Endodermal cell (in vitro differentiated cells): Measurements from ENCODE around the gene MARF1. TPM values are rescaled to one million over a fixed set of nuclear protein-coding genes. Genes with fewer than 3 reads are reported as not detected.

Source experiments
- DNase-seq: peaks from one replicate; pipeline ENCODE4 v3.0.0-alpha.2; 2017
- H3K27ac ChIP-seq: 2 replicates; pipeline ENCODE4 v1.5.1; 2013; ENCODE audit warnings: mild to moderate bottlenecking, low read depth, low read length, moderate library complexity
- H3K27me3 ChIP-seq: 2 replicates; pipeline ENCODE4 v1.6.1; 2013; ENCODE audit warnings: mild to moderate bottlenecking, low read length, moderate library complexity; ENCODE audit not compliant: insufficient read depth, control insufficient read depth, poor library complexity, severe bottlenecking
- H3K36me3 ChIP-seq: 2 replicates; pipeline ENCODE4 v1.7.0; 2013; ENCODE audit warnings: mild to moderate bottlenecking, low read length, moderate library complexity; ENCODE audit not compliant: control insufficient read depth, insufficient read depth
- H3K4me1 ChIP-seq: one replicate; pipeline ENCODE4 v1.7.0; 2013; ENCODE audit warnings: low read length; ENCODE audit not compliant: control insufficient read depth, insufficient read depth
- H3K4me3 ChIP-seq: 2 replicates; pipeline ENCODE4 v1.5.1; 2013; ENCODE audit warnings: mild to moderate bottlenecking, low read length, moderate library complexity
- H3K9ac ChIP-seq: 2 replicates; pipeline ENCODE4 v1.6.1; 2013; ENCODE audit warnings: mild to moderate bottlenecking, low read length, moderate library complexity; ENCODE audit not compliant: poor library complexity, severe bottlenecking; ENCODE audit errors: extremely low read depth
- H3K9me3 ChIP-seq: 2 replicates; pipeline ENCODE4 v1.6.1; 2013; ENCODE audit warnings: mild to moderate bottlenecking, low read length, moderate library complexity; ENCODE audit not compliant: control insufficient read depth
- H3K27ac Mint-ChIP-seq: 2 replicates; pipeline ENCODE4 v1.8.0; 2020; ENCODE audit warnings: mixed read lengths
- H3K27me3 Mint-ChIP-seq: 2 replicates; pipeline ENCODE4 v1.8.0; 2021; ENCODE audit warnings: mild to moderate bottlenecking, mixed read lengths; ENCODE audit not compliant: insufficient read depth
- H3K36me3 Mint-ChIP-seq: 2 replicates; pipeline ENCODE4 v1.8.0; 2020; ENCODE audit warnings: low read depth, mixed read lengths
- H3K4me1 Mint-ChIP-seq: 2 replicates; pipeline ENCODE4 v1.8.0; 2020; ENCODE audit warnings: mixed read lengths
- H3K4me3 Mint-ChIP-seq: 2 replicates; pipeline ENCODE4 v1.8.0; 2020; ENCODE audit warnings: mild to moderate bottlenecking, moderate library complexity, mixed read lengths
- H3K9me3 Mint-ChIP-seq: 2 replicates; pipeline ENCODE4 v1.8.0; 2020; ENCODE audit warnings: mild to moderate bottlenecking, mixed read lengths
- WGBS, 2 experiments: methylation state at CpG; one replicate each; pipeline versions ENCODE4 v1.1.5 to v1.1.7; 2013; ENCODE audit warnings: missing lambda C conversion rate in 2 of 2, mixed read lengths in 1 of 2; ENCODE audit not compliant: insufficient coverage in 1 of 2, insufficient read length in 1 of 2; 5-methylcytosine and 5-hydroxymethylcytosine counted together
- total RNA-seq, 2 donors: library from RNA; stranded (reverse); fragmentation: NEBNext Ultra II Directional in 1 of 2; extraction: Animal tissue kit (Norgen Biotek cat#: 25700) in 1 of 2; gene quantifications; 2 replicates in 1 of 2; 3 replicates in 1 of 2; pipeline ENCODE4 v1.2.1, GENCODE V29; 2021
- TF ChIP-seq, protein P1 (sequence below): fragments of 200-600 bp; sonication (generic); conservative IDR thresholded peaks from 2 replicates; pipeline ENCODE4 v1.5.0; 2021; ENCODE audit warnings: antibody characterized with exemption, mild to moderate bottlenecking

MARF1 gene
- total RNA-seq, 2 donors from 2014 or later: 39.3 to 39.6 TPM

- Histone ChIP-seq H3K27me3 (no peaks in the 10 kb centered on the region), H3K4me3 (no peak overlapping the region), H3K27ac (no peak overlapping the region), H3K9me3 (no peaks in the 10 kb centered on the region), H3K36me3 (no peaks in the 10 kb centered on the region), H3K9ac (no peak overlapping the region), H3K4me1 (no peaks in the 10 kb centered on the region)
- peaks cover 7% of the 10 kb centered on the region for H3K4me1 Mint-ChIP-seq
- TF ChIP-seq, protein P1, sequence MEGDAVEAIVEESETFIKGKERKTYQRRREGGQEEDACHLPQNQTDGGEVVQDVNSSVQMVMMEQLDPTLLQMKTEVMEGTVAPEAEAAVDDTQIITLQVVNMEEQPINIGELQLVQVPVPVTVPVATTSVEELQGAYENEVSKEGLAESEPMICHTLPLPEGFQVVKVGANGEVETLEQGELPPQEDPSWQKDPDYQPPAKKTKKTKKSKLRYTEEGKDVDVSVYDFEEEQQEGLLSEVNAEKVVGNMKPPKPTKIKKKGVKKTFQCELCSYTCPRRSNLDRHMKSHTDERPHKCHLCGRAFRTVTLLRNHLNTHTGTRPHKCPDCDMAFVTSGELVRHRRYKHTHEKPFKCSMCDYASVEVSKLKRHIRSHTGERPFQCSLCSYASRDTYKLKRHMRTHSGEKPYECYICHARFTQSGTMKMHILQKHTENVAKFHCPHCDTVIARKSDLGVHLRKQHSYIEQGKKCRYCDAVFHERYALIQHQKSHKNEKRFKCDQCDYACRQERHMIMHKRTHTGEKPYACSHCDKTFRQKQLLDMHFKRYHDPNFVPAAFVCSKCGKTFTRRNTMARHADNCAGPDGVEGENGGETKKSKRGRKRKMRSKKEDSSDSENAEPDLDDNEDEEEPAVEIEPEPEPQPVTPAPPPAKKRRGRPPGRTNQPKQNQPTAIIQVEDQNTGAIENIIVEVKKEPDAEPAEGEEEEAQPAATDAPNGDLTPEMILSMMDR: no peak
- H3K9me3 Mint-ChIP-seq: peaks cover 6% of the 10 kb centered on the region
- no peaks in the 10 kb centered on the region for H3K36me3 Mint-ChIP-seq
- 93 to 95% methylated on average over 3 to 4 of the region's 4 CpGs for WGBS, 2 experiments
- peaks cover 4% of the 10 kb centered on the region for H3K27me3 Mint-ChIP-seq
- no peak overlapping the region for H3K4me3 Mint-ChIP-seq
- H3K27ac Mint-ChIP-seq: no peak overlapping the region
- DNase-seq: no peak
Observed at GRCh38 chr16:15559176-15559575, 83.8 kb downstream of the MARF1 start.

- H3K9me3 ChIP-seq: no peaks in the 10 kb centered on the region
- H3K9me3 Mint-ChIP-seq: no peaks in the 10 kb centered on the region
- H3K4me3 Mint-ChIP-seq: no peak overlapping the region
- no peak overlapping the region for H3K9ac ChIP-seq
- no peaks in the 10 kb centered on the region for H3K4me1 ChIP-seq
- H3K27ac Mint-ChIP-seq: no peak overlapping the region
- WGBS, 2 experiments: 92 to 93% methylated on average over 3 to 6 of the region's 6 CpGs
- no peak overlapping the region for H3K4me3 ChIP-seq
- no peak overlapping the region for H3K27ac ChIP-seq
- no peaks in the 10 kb centered on the region for H3K4me1 Mint-ChIP-seq
- TF ChIP-seq, protein P1: no peak
- no peak for DNase-seq
- H3K36me3 ChIP-seq: no peaks in the 10 kb centered on the region
- H3K27me3 ChIP-seq: no peaks in the 10 kb centered on the region
- no peaks in the 10 kb centered on the region for H3K36me3 Mint-ChIP-seq
- peaks cover 7% of the 10 kb centered on the region for H3K27me3 Mint-ChIP-seq
Observed at GRCh38 chr16:15557258-15557657, 85.7 kb downstream of the MARF1 start.

DNA sequence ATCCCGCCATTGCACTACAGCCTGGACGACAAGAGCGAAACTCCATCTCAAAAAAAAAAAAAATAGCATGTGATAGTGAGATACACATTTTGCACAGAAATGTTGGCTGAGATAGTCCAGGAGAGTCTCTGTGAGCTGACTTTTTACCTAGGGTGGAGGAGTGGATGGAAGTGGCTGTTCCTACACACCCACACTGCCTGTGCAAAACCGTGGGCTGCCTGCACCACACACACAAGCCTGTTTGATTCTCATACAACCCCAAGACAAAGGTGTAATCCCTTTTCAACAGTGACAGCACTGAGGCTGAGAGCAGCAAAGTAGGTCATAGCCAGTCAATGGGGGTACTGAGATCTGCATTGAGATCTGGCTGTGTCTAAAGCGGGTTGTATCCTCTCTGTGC lies 86.8 kb downstream of the MARF1 start:
- Histone ChIP-seq H3K4me3 (no peak overlapping the region), H3K27ac (no peak overlapping the region), H3K27me3 (no peaks in the 10 kb centered on the region), H3K36me3 (no peaks in the 10 kb centered on the region), H3K9me3 (no peaks in the 10 kb centered on the region), H3K9ac (no peak overlapping the region), H3K4me1 (no peaks in the 10 kb centered on the region)
- TF ChIP-seq, protein P1: no peak
- Mint-ChIP-seq H3K27me3 (peaks cover 7% of the 10 kb centered on the region), H3K9me3 (no peaks in the 10 kb centered on the region), H3K4me3 (no peak overlapping the region), H3K36me3 (no peaks in the 10 kb centered on the region), H3K4me1 (no peaks in the 10 kb centered on the region), H3K27ac (no peak overlapping the region)
- 83 to 96% methylated on average over 2 to 5 of the region's 5 CpGs for WGBS, 2 experiments
- no peak for DNase-seq
